ENCODE data around the gene TSSK1B. TPM values are rescaled to one million over a fixed set of nuclear protein-coding genes. Genes with fewer than 3 reads are reported as not detected.

TSSK1B gene
- not detected in 2 replicates for total RNA-seq (2021; fragmentation: NEBNext Ultra II Directional; extraction: Animal tissue kit (Norgen Biotek cat#: 25700))
- polyA plus RNA-seq (2011; rRNA removed) = 0.05 and 0.08 TPM in 2 replicates
- polyA plus RNA-seq (2011; cell fraction: cytosol; rRNA removed) = 0.04 TPM
- polyA plus RNA-seq (2011; cell fraction: nucleus; rRNA removed) = 0.43 TPM
- polyA plus RNA-seq (2012, experiment 1 of 2) = 0.07 TPM in 1 of 4 replicates, not detected in the others
- polyA plus RNA-seq (2012, experiment 2 of 2) = not detected
- polyA plus RNA-seq (2013, experiment 1 of 2) = 0.04 TPM
- polyA plus RNA-seq (2013, experiment 2 of 2) = not detected
- polyA minus RNA-seq (2011; rRNA and poly(A)+ RNA removed) = 0.61 and 0.66 TPM in 2 replicates
- not detected for polyA minus RNA-seq (2011; cell fraction: cytosol; rRNA and poly(A)+ RNA removed)
- 3.1 TPM for polyA minus RNA-seq (2011; cell fraction: nucleus; rRNA and poly(A)+ RNA removed)
- long read RNA-seq, experiment 1 = 0 reads
- long read RNA-seq, experiment 2 = 0 reads

DNA sequence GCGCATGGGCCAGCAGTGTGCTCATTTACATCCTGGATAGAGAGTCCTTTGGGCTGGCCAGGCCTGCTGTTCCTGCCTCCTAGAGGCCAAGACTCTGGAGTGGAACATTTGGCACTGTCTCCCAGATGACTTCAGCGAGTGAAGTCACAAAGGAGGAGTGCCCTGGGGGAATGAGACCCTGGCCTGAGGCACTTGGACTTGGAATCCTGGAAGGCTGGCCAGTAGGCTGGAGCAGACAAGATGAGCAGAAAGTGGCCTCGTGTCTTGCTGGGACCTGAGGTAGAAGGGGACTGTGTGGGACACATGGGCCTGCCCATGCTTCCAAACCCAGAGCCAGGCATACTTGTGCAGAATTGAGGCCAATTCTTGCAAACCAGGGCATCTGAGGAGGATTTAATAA lies at the start of gene TSSK1B:
Gene TSSK1B, minus strand, starts transcription at position 101 of the 400 bp plus-strand sequence. CDS start 150 bp downstream, outside the sequence.
- Histone ChIP-seq H3K14ac (ENCODE audit: insufficient read length) (no peak within 1 kb of the TSS), H2BK12ac (ENCODE audit: low read depth, low read length) (no peak within 1 kb of the TSS), H3K4me1 (replicated peaks in 1 of 4; ENCODE audit: control insufficient read depth in 3 of 4, insufficient read depth in 4 of 4, low read length in 3 of 4) (no peaks in the 10 kb centered on the region), H3K27me3 (replicated peaks in 1 of 4; ENCODE audit: control insufficient read depth in 3 of 4, extremely low read depth in 1 of 4, insufficient read depth in 3 of 4, low read length in 3 of 4) (no peaks in the 10 kb centered on the region), H3K56ac (replicated peaks; ENCODE audit: insufficient read length, low read depth, low read length) (no peak within 1 kb of the TSS), H3K4ac (replicated peaks; ENCODE audit: insufficient read length, low read depth, low read length) (no peak within 1 kb of the TSS), H3K36me3 (ENCODE audit: control insufficient read depth in 2 of 4, insufficient read depth in 4 of 4, low read length in 3 of 4) (no peaks in the 10 kb centered on the region), H3K9ac (replicated peaks in 1 of 4; ENCODE audit: extremely low read depth in 1 of 4, low read depth in 3 of 4, low read length in 3 of 4) (no peak within 1 kb of the TSS), H3K9me3 (ENCODE audit: insufficient read depth in 2 of 2, low read depth in 1 of 2, low read length in 1 of 2) (peaks cover 0 to 10% of the 10 kb centered on the region in 2 experiments; a peak in 1 of 4 replicates), H2AFZ (ENCODE audit: low read length) (no peak within 1 kb of the TSS), H2BK120ac (replicated peaks; ENCODE audit: low read depth, low read length) (no peak within 1 kb of the TSS), H3K23ac (ENCODE audit: insufficient read length) (no peak within 1 kb of the TSS), H2AK5ac (ENCODE audit: low read depth, low read length) (no peak within 1 kb of the TSS), H2BK20ac (ENCODE audit: low read length) (no peak within 1 kb of the TSS), H3K23me2 (ENCODE audit: low read depth, low read length) (no peaks in the 10 kb centered on the region; the same call in 1 of the 2 replicates), H3K27ac (ENCODE audit: low read depth, low read length) (no peak within 1 kb of the TSS), H3K79me2 (ENCODE audit: control insufficient read depth in 1 of 2, insufficient read depth in 2 of 2, low read length in 2 of 2) (no peaks in the 10 kb centered on the region), H4K20me1 (replicated peaks in 1 of 2; ENCODE audit: control insufficient read depth in 1 of 2, insufficient read depth in 2 of 2, low read length in 2 of 2) (no peaks in the 10 kb centered on the region), H3K4me3 (ENCODE audit: extremely low read depth in 1 of 4, insufficient read depth in 2 of 4, low read depth in 3 of 4, low read length in 4 of 4) (no peak within 1 kb of the TSS), H2BK15ac (ENCODE audit: low read length) (no peak within 1 kb of the TSS), H3K18ac (ENCODE audit: extremely low read depth, low read length) (no peak within 1 kb of the TSS), H2BK5ac (ENCODE audit: low read depth, low read length) (no peak within 1 kb of the TSS), H3K79me1 (ENCODE audit: low read depth, low read length) (no peaks in the 10 kb centered on the region), H4K5ac (ENCODE audit: insufficient read length, low read depth, low read length) (no peak within 1 kb of the TSS), H4K91ac (replicated peaks; ENCODE audit: insufficient read length, low read length) (no peak within 1 kb of the TSS), H4K8ac (ENCODE audit: extremely low read depth, insufficient read depth, low read length) (no peak within 1 kb of the TSS), H3K4me2 (ENCODE audit: insufficient read depth in 1 of 2, low read depth in 2 of 2, low read length in 2 of 2) (no peak within 1 kb of the TSS)
- POLR2A ChIA-PET (ENCODE audit: partially characterized antibody) = no interaction called here
- no peak for DNase-seq (ENCODE audit: low read depth in 1 of 2, low spot score in 2 of 2)
- no peak for FAIRE-seq
- CTCF ChIA-PET (ENCODE audit: partially characterized antibody) = no interaction called here
- WGBS, 2 experiments (ENCODE audit: extremely low coverage in 1 of 2, insufficient coverage in 1 of 2, insufficient read length in 1 of 2, insufficient replicate concordance in 2 of 2, low coverage in 1 of 2, low lambda C conversion rate in 2 of 2, missing lambda C conversion rate in 1 of 2) = 92% methylated on average over 3 of the region's 3 CpGs; no CpG with 5 or more reads in 1 of the 2 experiments
- TF ChIP-seq CEBPB (IDR thresholded peaks at IDR 0.05; ENCODE audit: low read depth, low read length) = no peak
- TF ChIP-seq E2F6 (IDR thresholded peaks at IDR 0.05) = no peak
- no peak for TF ChIP-seq POLR2A (IDR thresholded peaks at IDR 0.05; ENCODE audit: control extremely low read depth in 1 of 2, low read depth in 2 of 2, low read length in 2 of 2)
- no peak for TF ChIP-seq JUN (IDR thresholded peaks at IDR 0.05; ENCODE audit: low read depth, low read length)
- TF ChIP-seq CBX5 (IDR thresholded peaks at IDR 0.05; ENCODE audit: low read depth, low read length) = no peak
- TF ChIP-seq TCF12 (IDR thresholded peaks at IDR 0.05; ENCODE audit: low read depth, low read length) = no peak
- TF ChIP-seq EGR1 (IDR thresholded peaks at IDR 0.05; ENCODE audit: borderline replicate concordance, low read depth, low read length) = no peak
- no peak for TF ChIP-seq FOSL1 (IDR thresholded peaks at IDR 0.05; ENCODE audit: insufficient read depth, low read depth, low read length)
- TF ChIP-seq KDM1A (IDR thresholded peaks at IDR 0.05; ENCODE audit: borderline replicate concordance, low read length) = no peak
- no peak for TF ChIP-seq POLR2AphosphoS5 (IDR thresholded peaks at IDR 0.05; ENCODE audit: low read depth, low read length)
